H54 (cell line): Measurements from ENCODE around the gene ZKSCAN3.
A peak's percentile ranks its signal among the peaks of the same experiment; 100 is the strongest.
"Not testable (repeated sequence)": the region's sequence is repeated elsewhere in the genome, so short reads cannot be mapped to it uniquely, and the experiment has no call there.

Experiments used
- DNase-seq: peaks from one replicate; pipeline ENCODE4 v3.0.0; 2011; ENCODE audit warnings: low spot score, mixed read lengths; ENCODE audit not compliant: insufficient read length
- FAIRE-seq: peaks from 3 replicates; lab custom pipeline; 2011; peaks lifted over from hg19 to GRCh38; lab: Jason Lieb, UNC
- POLR2A ChIP-seq: IDR thresholded peaks from 2 replicates; pipeline ENCODE4 v1.6.1; 2011; ENCODE audit warnings: low read depth, mild to moderate bottlenecking, low read length

Gene ZKSCAN3

GRCh38 chr6:28349892-28350737 is at the start of gene ZKSCAN3:
Gene ZKSCAN3, plus strand, starts transcription at chr6:28349947. Its CDS starts 9,640 bp downstream, at chr6:28359587.
- peak; percentile 68 for DNase-seq
- peak; percentile 38; the same call in 1 of the 2 replicates for TF ChIP-seq POLR2A
- peak; percentile 91 for FAIRE-seq

GRCh38 chr6:28303570-28303969 is 46.2 kb upstream of the ZKSCAN3 start:
- TF ChIP-seq POLR2A, result no peak
- DNase-seq, result no peak
- no peak for FAIRE-seq

GRCh38 chr6:28306363-28306762 is 43.4 kb upstream of the ZKSCAN3 start:
- DNase-seq, result not testable (repeated sequence)
- peak; percentile 11 for FAIRE-seq

DNA sequence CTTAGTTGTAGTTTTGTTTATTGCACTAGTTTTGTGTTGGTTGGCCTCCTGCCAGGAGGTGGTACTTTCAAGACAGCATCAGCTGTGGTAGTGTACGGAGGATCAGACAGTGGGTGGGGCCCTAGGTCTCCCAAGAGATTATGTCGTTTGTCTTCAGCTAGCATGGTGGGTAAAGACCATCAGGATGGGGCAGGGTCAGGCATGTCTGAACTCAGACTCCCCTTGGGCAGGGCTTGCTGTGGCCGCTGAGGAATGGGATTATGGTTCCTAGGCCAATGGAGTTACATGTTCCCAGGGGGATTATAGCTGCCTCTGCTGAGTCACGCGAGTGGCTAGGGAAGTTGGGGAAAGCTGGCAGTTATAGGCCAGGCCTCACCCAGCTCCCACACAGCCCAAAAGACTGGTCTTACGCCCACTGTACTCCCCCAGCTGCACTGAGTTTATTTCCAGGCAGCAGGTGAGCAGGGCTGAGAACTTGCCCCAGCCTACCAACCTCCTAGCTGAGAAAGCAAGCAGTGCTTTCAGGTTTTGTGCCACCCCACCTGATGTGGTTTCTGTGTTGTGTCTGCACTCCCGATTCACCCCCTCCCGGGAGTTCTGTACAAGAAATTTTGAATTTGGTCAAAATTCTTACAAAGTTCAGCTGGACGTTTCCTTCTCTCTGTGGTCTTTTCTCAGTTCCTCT is 38.5 kb upstream of the ZKSCAN3 start:
- FAIRE-seq, result no peak
- no peak for TF ChIP-seq POLR2A
- no peak for DNase-seq

- FAIRE-seq (no peak), DNase-seq (no peak)
- no peak for TF ChIP-seq POLR2A
These were observed 36.8 kb upstream of the ZKSCAN3 start for GRCh38 chr6:28312939-28313338.

DNA sequence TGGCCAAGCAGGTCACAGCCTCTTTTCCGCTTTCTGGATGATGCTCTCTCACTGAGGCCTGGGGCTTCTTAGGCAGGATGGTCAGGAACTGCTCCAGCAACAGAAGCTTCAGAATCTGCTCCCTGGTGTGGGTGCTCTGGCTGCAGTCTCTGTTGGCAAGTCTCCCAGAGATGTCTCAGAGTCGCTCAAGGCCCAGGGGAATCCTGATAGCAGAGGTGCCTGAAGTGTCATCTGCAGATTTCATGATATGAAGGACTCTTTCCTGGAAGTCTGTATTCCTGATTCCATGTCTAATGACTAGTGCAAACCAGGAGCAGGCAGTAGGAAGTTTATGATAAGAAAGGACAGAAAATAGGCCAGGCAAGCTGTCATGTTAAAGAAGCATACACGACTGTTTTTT is 34.1 kb upstream of the ZKSCAN3 start:
- DNase-seq (no peak), FAIRE-seq (no peak)
- no peak for TF ChIP-seq POLR2A

DNA sequence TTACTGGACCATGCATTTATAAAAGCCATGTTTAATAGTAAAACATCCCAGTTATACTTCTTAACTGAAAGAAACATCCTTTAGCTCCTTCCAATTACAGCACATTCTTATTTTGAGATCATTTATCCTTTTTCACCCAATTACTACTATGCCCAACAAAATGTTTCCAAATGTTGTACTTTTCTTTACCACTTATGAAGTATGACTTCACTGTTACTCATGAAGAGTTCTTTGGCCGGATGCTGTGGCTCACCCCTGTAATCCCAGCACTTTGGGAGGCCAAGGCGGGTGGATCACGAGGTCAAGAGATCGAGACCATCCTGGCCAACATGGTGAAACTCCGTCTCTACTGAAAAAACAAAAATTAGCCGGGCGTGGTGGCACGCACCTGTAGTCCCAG is 31.9 kb upstream of the ZKSCAN3 start:
- DNase-seq, result not testable (repeated sequence)

DNA sequence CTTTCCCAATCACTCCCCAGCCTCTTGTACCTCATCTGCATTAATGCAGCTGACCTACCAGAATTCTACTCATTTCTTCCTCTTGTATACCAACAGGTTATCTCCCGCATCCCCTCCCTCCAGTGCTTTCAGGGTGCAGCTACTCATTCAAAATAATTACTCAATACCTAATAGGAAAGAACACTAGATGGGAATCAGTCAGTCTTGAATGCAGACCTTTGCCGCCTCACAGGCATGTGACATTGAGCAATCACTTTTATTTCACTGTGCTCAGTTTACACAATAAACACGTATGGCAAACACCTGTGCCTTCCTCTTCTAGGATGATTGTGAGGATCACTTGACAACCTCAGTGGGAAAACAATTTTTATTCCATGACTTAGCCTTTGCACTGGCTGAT is 27.1 kb upstream of the ZKSCAN3 start:
- FAIRE-seq, result no peak

More for the DNA sequence above, 31.9 kb upstream of the ZKSCAN3 start:
- FAIRE-seq, result peak; percentile 41

GRCh38 chr6:28323813-28324424 is 25.8 kb upstream of the ZKSCAN3 start:
- FAIRE-seq (no peak), DNase-seq (no peak)
- no peak for TF ChIP-seq POLR2A

More for the DNA sequence above, 27.1 kb upstream of the ZKSCAN3 start:
- DNase-seq, result no peak
- TF ChIP-seq POLR2A, result no peak

- FAIRE-seq (no peak), DNase-seq (no peak)
- no peak for TF ChIP-seq POLR2A
These were observed 23.3 kb upstream of the ZKSCAN3 start for GRCh38 chr6:28326371-28326948.

GRCh38 chr6:28330041-28330440 is 19.7 kb upstream of the ZKSCAN3 start:
- DNase-seq (no peak), FAIRE-seq (no peak)
- no peak for TF ChIP-seq POLR2A

DNA sequence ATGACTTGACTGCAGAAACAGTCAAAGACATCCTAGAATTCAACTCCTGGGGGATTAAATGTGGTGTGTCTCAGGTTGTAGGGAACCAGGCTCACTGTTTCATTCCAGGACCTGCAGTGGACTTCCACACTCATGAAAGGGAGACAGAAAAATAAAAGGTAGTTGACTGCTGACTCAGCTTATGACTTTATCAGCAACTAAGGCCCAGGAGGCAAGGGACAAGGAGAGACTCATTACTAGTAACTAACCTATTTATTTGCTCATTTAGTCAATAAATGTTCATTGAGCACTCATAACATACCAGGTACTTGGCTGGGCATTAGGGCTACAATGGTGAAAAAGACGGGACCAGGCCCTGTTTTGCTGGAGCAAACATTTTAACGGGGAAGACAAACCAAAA is 16.7 kb upstream of the ZKSCAN3 start:
- DNase-seq, result no peak
- no peak for FAIRE-seq
- TF ChIP-seq POLR2A, result no peak

DNA sequence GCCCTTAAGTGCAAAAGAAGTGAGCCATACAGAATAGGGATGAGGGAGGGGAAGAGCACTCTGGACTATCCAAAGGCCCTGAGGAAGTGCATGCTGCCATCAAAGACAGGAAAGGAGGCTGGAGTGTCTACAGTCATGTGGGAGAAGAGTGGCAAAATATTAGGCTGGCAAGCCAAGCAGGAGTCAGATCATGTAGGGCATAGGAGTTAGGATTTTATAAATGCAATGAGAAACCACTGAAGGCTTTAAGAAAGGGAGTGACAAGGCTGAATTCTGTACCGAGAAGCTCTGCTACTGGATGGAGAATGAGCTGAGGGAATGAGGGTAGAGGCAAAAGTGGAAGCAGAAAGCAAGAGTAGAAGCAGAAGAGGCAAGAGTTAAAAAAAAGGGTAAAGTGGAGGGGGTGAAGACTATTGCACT is 16.1 kb upstream of the ZKSCAN3 start:
- no peak for TF ChIP-seq POLR2A
- no peak for DNase-seq
- no peak for FAIRE-seq
